ENCODE measurements around the gene KPNA2.

Gene KPNA2

DNA sequence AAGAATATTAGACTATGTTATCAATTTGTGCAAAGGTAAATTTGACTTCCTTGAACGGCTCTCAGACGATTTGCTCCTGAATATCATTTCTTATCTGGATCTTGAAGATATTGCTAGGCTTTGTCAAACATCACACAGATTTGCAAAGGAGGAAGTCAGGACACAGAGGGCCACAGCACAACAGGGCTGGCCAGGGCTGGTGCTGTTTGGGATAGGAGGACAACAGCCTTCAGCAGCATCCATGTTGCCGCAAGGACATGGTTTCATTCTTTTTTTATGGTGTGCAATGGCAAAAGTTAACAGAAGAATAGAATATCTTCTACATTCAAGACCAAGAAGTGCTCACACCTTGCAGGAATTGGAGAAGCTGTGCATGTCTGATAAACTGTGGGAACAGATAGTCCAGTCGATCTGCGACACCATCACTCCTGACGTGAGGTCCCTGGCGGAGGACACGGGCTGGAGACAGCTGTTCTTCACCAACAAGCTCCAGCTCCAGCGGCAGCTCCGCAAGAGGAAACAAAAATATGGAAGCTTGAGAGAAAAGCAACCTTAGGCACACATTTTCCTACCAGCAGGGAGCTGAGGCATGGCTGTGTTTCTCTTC is 59.8 kb downstream of the KPNA2 start:
- no peak for DNase-seq (ENCODE audit: low read depth)
- TF ChIP-seq CTCF (conservative IDR thresholded peaks at IDR 0.05; ENCODE audit: low read depth, low read length): no peak
- no peak overlapping the region for H3K4me3 ChIP-seq (ENCODE audit: low read length)

GRCh38 chr17:68096111-68096510 is 60.6 kb downstream of the KPNA2 start:
- no peak for TF ChIP-seq CTCF (conservative IDR thresholded peaks at IDR 0.05; ENCODE audit: low read depth, low read length)
- no peak overlapping the region for H3K4me3 ChIP-seq (ENCODE audit: low read length)
- DNase-seq (ENCODE audit: low read depth): no peak

Data from retinal pigment epithelial cell (primary cell).